Epithelial cell of prostate (primary cell): ENCODE measurements around the gene KAZN.

Experiments used
- DNase-seq: peaks from one replicate; pipeline ENCODE4 v3.0.0-alpha.2; 2011; ENCODE audit warnings: low read depth, low spot score
- H3K27ac ChIP-seq: fragments of 450-650 bp; 2 replicates; pipeline ENCODE4 v1.5.1; 2017; ENCODE audit warnings: mild to moderate bottlenecking

The KAZN gene

GRCh38 chr1:14781811-14782210 is 183.3 kb downstream of the KAZN start:
- DNase-seq = no peak
- H3K27ac ChIP-seq = no peak overlapping the region

- no peak for DNase-seq
- H3K27ac ChIP-seq = no peak overlapping the region
These were observed 184.5 kb downstream of the KAZN start for GRCh38 chr1:14782741-14783591.

- no peak for DNase-seq
- no peak overlapping the region for H3K27ac ChIP-seq
These were observed 185.1 kb downstream of the KAZN start for GRCh38 chr1:14783592-14783886.

- DNase-seq = no peak
- H3K27ac ChIP-seq = no peak overlapping the region
These were observed 186.6 kb downstream of the KAZN start for GRCh38 chr1:14784790-14785773.

- H3K27ac ChIP-seq = no peak overlapping the region
- DNase-seq = no peak
These were observed 187.7 kb downstream of the KAZN start for GRCh38 chr1:14786109-14786675.

GRCh38 chr1:14786681-14787080 is 188.2 kb downstream of the KAZN start:
- no peak overlapping the region for H3K27ac ChIP-seq
- DNase-seq = no peak

GRCh38 chr1:14787604-14788003 is 189.1 kb downstream of the KAZN start:
- DNase-seq = no peak
- no peak overlapping the region for H3K27ac ChIP-seq

- no peak overlapping the region for H3K27ac ChIP-seq
- DNase-seq = no peak
These were observed 189.6 kb downstream of the KAZN start for GRCh38 chr1:14788080-14788479.

GRCh38 chr1:14790982-14791381 is 192.5 kb downstream of the KAZN start:
- DNase-seq = no peak
- no peak overlapping the region for H3K27ac ChIP-seq

GRCh38 chr1:14791654-14792053 is 193.2 kb downstream of the KAZN start:
- DNase-seq = no peak
- no peak overlapping the region for H3K27ac ChIP-seq

GRCh38 chr1:14794136-14794768 is 195.8 kb downstream of the KAZN start:
- no peak for DNase-seq
- no peak overlapping the region for H3K27ac ChIP-seq

GRCh38 chr1:14794906-14795305 is 196.4 kb downstream of the KAZN start:
- no peak for DNase-seq
- no peak overlapping the region for H3K27ac ChIP-seq

- no peak overlapping the region for H3K27ac ChIP-seq
- no peak for DNase-seq
These were observed 197.1 kb downstream of the KAZN start for GRCh38 chr1:14795589-14795988.

- DNase-seq = no peak
- H3K27ac ChIP-seq = no peak overlapping the region
These were observed 201.5 kb downstream of the KAZN start for GRCh38 chr1:14800014-14800413.

GRCh38 chr1:14800500-14801076 is 202.1 kb downstream of the KAZN start:
- H3K27ac ChIP-seq = no peak overlapping the region
- DNase-seq = no peak

GRCh38 chr1:14803002-14803789 is 204.7 kb downstream of the KAZN start:
- no peak for DNase-seq

GRCh38 chr1:14804626-14805025 is 206.1 kb downstream of the KAZN start:
- no peak overlapping the region for H3K27ac ChIP-seq
- no peak for DNase-seq

More at GRCh38 chr1:14803002-14803789, 204.7 kb downstream of the KAZN start:
- no peak overlapping the region for H3K27ac ChIP-seq

- H3K27ac ChIP-seq = no peak overlapping the region
- DNase-seq = no peak
These were observed 208.3 kb downstream of the KAZN start for GRCh38 chr1:14806772-14807171.

GRCh38 chr1:14808768-14809167 is 210.3 kb downstream of the KAZN start:
- no peak overlapping the region for H3K27ac ChIP-seq
- no peak for DNase-seq
